GM19324 (cell line): Measurements from ENCODE around the gene CRB1.

Source experiments
- ATAC-seq: cut with Tn5 transposase; IDR thresholded peaks from one replicate; pipeline ENCODE4 v1.9.1; 2021; ENCODE audit warnings: mild to moderate bottlenecking, moderate library complexity; ENCODE audit not compliant: unreplicated experiment, low FRiP score

The CRB1 gene

GRCh38 chr1:197510691-197511378 lies 242.8 kb downstream of the CRB1 start:
- ATAC-seq, result no peak

GRCh38 chr1:197515421-197515820 lies 247.4 kb downstream of the CRB1 start:
- ATAC-seq, result no peak

- no peak for ATAC-seq
Measured at GRCh38 chr1:197519741-197520334, 251.8 kb downstream of the CRB1 start.

GRCh38 chr1:197521118-197521739 lies 253.2 kb downstream of the CRB1 start:
- ATAC-seq, result peak; percentile 58

GRCh38 chr1:197526736-197527371 lies 258.8 kb downstream of the CRB1 start:
- ATAC-seq, result no peak
